Stomach (tissue), 9 donors: ENCODE data around the gene MRPL33. TPM values are rescaled to one million over a fixed set of nuclear protein-coding genes. Genes with fewer than 3 reads are reported as not detected.
A peak's percentile ranks its signal among the peaks of the same experiment; 100 is the strongest.

Experiments used
- DNase-seq, 2 donors: peaks; one replicate each; pipeline versions ENCODE4 v3.0.0 to v3.0.0-alpha.2; 2013 to 2019
- H3K27ac ChIP-seq, 5 donors: fragments of 200-600 bp in 4 of 5; sonication (generic) in 4 of 5; one replicate each; pipeline ENCODE4 v1.5.1; 2013 to 2019; ENCODE audit warnings: mild to moderate bottlenecking in 1 of 5, moderate library complexity in 1 of 5
- H3K27me3 ChIP-seq, 3 donors: fragments of 200-600 bp; sonication (generic); one replicate each; pipeline ENCODE4 v1.5.1; 2017 to 2019; ENCODE audit warnings: mixed run types in 1 of 3
- H3K36me3 ChIP-seq, 4 donors: fragments of 200-600 bp; sonication (generic); 1 replicate in 3 of 4; 2 replicates in 1 of 4; pipeline ENCODE4 v1.5.1; 2016 to 2019
- H3K4me1 ChIP-seq, 4 donors: fragments of 200-600 bp; sonication (generic); one replicate each; pipeline ENCODE4 v1.5.1; 2016 to 2019
- H3K4me3 ChIP-seq, 4 donors: fragments of 200-600 bp; sonication (generic) in 3 of 4; one replicate each; pipeline ENCODE4 v1.5.1; 2016 to 2019; ENCODE audit warnings: mild to moderate bottlenecking in 1 of 4
- H3K9me3 ChIP-seq, 4 donors: fragments of 200-600 bp; sonication (generic); one replicate each; pipeline ENCODE4 v1.5.1; 2016 to 2019
- EP300 ChIP-seq: sonication (generic); formaldehyde crosslinking; IDR thresholded peaks from one replicate; pipeline ENCODE4 v1.6.1; 2017; ENCODE audit warnings: antibody characterized with exemption
- POLR2A ChIP-seq, 4 donors: fragments of 450-650 bp; IDR thresholded peaks; one replicate each; pipeline ENCODE4 v1.6.1; 2016; ENCODE audit warnings: antibody characterized with exemption in 4 of 4, control low read depth in 2 of 4, mild to moderate bottlenecking in 1 of 4, moderate library complexity in 1 of 4
- POLR2AphosphoS5 ChIP-seq, 3 donors: sonication (generic); formaldehyde crosslinking; IDR thresholded peaks; one replicate each; pipeline ENCODE4 v1.6.1; 2016; ENCODE audit warnings: antibody characterized with exemption in 3 of 3
- WGBS, 5 donors: extraction: QIAGEN DNeasy Blood & Tissue Kit in 3 of 5; methylation state at CpG; one replicate each; pipeline versions ENCODE4 v1.1.5 to v1.1.7; 2013 to 2018; 5-methylcytosine and 5-hydroxymethylcytosine counted together
- intact Hi-C: fragments of 100-400 bp; cut with DNase I; formaldehyde crosslinking; loops from one replicate; pipeline ENCODE4 v1.15.1; 2023; ENCODE audit warnings: low total_unique reads
- polyA plus RNA-seq, 3 donors: library from polyadenylated mRNA; stranded (reverse); fragments of 200-250 nt; gene quantifications; one replicate each; pipeline ENCODE4 v1.2.3, GENCODE V29; 2013
- total RNA-seq, 5 donors: library from RNA; depleted of rRNA; stranded (reverse); fragments of >200 nt; gene quantifications; one replicate each; pipeline versions ENCODE4 v1.1.0 to v1.2.3, GENCODE V29; 2014 to 2016
- TF ChIP-seq, protein P1 (sequence below), 7 experiments: fragments of 450-650 bp in 4 of 7; fragments of 200-600 bp in 3 of 7; sonication (generic) in 3 of 7; IDR thresholded peaks; one replicate each; pipeline ENCODE4 v1.5.1; 2016 to 2019; ENCODE audit warnings: antibody characterized with exemption in 7 of 7, control low read depth in 2 of 7, mild to moderate bottlenecking in 1 of 7
- donor health status: healthy with polysubstance abuse.
- donor health status: Bipolar disorder and iron deficiency.
- donor health status: healthy.

MRPL33 gene
- total and polyA plus RNA-seq, 8 donors, result 8.2 to 268 (median 135) TPM

DNA sequence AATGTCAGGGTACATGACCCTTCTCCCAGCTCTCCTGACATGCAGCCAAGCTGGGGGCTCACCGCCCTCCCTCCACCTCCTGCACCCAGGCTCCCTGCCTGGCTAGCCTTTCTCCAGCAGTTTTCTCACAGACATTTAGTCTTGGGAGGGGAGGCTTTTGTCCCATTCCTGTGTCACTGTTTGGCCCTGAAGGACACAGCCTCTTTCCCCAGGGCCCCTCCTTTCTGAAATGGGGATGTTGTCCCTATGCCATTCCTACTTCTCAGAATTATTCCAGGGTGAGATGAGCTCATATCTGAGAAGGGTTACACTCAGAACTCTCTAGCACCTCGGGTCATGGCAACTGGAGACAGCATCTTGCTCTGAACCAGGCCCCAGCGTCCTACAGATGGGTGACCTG, 47.3 kb upstream of the MRPL33 start:
- intact Hi-C loops, result no loop called here
- TF ChIP-seq POLR2AphosphoS5 (IDR thresholded peaks at IDR 0.05), result no peak
- no peak for TF ChIP-seq POLR2A (IDR thresholded peaks at IDR 0.05)
- TF ChIP-seq, protein P1, sequence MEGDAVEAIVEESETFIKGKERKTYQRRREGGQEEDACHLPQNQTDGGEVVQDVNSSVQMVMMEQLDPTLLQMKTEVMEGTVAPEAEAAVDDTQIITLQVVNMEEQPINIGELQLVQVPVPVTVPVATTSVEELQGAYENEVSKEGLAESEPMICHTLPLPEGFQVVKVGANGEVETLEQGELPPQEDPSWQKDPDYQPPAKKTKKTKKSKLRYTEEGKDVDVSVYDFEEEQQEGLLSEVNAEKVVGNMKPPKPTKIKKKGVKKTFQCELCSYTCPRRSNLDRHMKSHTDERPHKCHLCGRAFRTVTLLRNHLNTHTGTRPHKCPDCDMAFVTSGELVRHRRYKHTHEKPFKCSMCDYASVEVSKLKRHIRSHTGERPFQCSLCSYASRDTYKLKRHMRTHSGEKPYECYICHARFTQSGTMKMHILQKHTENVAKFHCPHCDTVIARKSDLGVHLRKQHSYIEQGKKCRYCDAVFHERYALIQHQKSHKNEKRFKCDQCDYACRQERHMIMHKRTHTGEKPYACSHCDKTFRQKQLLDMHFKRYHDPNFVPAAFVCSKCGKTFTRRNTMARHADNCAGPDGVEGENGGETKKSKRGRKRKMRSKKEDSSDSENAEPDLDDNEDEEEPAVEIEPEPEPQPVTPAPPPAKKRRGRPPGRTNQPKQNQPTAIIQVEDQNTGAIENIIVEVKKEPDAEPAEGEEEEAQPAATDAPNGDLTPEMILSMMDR (IDR thresholded peaks at IDR 0.05), result no peak
- no peak for TF ChIP-seq EP300
- 69 to 84% (median 82%) methylated on average over 3 of the region's 3 CpGs for WGBS, 5 donors

GRCh38 chr2:27724905-27725701, 46.4 kb upstream of the MRPL33 start:
- TF ChIP-seq, protein P1 (IDR thresholded peaks at IDR 0.05), result no peak
- TF ChIP-seq EP300, result peak; percentile 17
- TF ChIP-seq POLR2AphosphoS5 (IDR thresholded peaks at IDR 0.05), result peak; percentile 56 to 75 (median 65)
- no peak for TF ChIP-seq POLR2A (IDR thresholded peaks at IDR 0.05)
- Histone ChIP-seq H3K4me1 (peaks cover 9 to 39% (median 19%) of the 10 kb centered on the region in 4 donors), H3K36me3 (no peaks in the 10 kb centered on the region), H3K27ac (peak overlapping the region in 4 of 5 donors; percentile 67 to 78 (median 74)), H3K9me3 (no peaks in the 10 kb centered on the region), H3K4me3 (no peak overlapping the region), H3K27me3 (no peaks in the 10 kb centered on the region)
- intact Hi-C loops, result no loop called here
- DNase-seq, result peak in 1 of 2 donors; percentile 63
- WGBS, 5 donors, result 48 to 79% (median 74%) methylated on average over 5 of the region's 5 CpGs

More for the DNA sequence above, 47.3 kb upstream of the MRPL33 start:
- no peak for DNase-seq
- H3K36me3 ChIP-seq, result no peaks in the 10 kb centered on the region
- H3K4me1 ChIP-seq, result peaks cover 9 to 34% (median 12%) of the 10 kb centered on the region in 4 donors
- no peak overlapping the region for H3K4me3 ChIP-seq
- peak overlapping the region in 4 of 5 donors; percentile 67 to 78 (median 74) for H3K27ac ChIP-seq
- H3K27me3 ChIP-seq, result no peaks in the 10 kb centered on the region
- no peaks in the 10 kb centered on the region for H3K9me3 ChIP-seq

DNA sequence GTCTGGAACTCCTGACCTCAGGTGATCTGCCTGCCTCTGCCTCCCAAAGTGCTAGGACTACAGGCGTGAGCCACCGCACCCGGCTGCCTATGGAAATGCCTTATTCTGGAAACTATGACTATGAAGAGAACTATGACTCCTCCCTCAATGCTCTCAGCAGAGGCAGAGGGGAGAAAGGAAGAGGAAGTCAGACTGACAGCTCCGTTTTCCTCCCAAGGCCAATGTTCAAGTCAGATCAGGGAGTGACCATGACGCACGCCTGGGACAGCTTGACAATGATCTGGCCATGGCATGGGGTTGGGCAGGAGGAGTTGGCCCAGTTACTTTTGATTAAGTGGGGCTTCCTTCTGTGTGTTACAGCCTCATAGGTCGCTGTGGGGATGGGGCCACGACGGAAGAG, 44.3 kb upstream of the MRPL33 start:
- intact Hi-C loops, result no loop called here
- peak overlapping the region in 1 of 5 donors; percentile 15 for H3K27ac ChIP-seq

DNA sequence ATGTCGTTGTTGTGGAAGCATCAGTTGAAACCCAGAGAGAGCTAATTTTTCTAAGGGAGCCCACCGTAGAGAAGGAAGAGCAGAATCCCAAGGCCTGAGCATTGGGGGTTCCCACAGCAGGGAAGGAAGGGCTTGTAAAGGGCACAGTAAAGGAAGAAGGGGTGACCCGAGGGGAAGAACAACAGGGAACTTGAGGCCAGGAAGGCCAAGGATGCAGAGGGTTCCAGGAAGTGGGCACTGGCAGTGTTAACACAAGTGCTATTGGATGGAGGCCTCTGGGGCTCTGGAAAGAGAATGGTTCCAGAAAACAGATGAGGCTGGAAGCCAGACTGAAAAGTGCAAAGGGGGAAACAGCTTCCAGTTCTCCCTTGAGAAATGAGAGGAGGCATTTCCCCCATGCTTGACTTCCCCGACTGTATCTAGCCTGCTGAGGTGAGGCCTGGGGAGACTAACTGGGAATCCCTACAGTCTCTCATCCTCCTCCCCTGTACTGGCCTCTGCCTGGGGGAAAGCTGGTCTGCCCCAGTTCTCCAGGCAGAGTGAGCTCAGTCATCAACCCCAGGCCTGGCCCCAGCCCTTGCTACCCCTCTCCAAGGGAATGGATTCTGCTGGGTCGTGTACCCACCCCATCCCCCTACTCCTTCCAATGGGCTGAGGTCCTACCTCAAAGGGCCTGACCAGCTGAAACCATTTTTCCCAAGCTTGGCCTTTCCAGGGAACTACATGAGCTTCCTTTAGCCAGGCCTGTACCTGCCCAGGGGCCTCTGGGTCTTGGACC, 43.2 kb upstream of the MRPL33 start:
- TF ChIP-seq POLR2AphosphoS5 (IDR thresholded peaks at IDR 0.05), result no peak
- TF ChIP-seq, protein P1 (IDR thresholded peaks at IDR 0.05), result no peak
- TF ChIP-seq EP300, result no peak
- TF ChIP-seq POLR2A (IDR thresholded peaks at IDR 0.05), result no peak
- WGBS, 5 donors, result 67 to 87% (median 84%) methylated on average over 5 of the region's 5 CpGs
- H3K9me3 ChIP-seq, result no peaks in the 10 kb centered on the region
- no peaks in the 10 kb centered on the region for H3K27me3 ChIP-seq
- H3K27ac ChIP-seq, result peak overlapping the region in 4 of 5 donors; percentile 26 to 81 (median 43)
- intact Hi-C loops, result no loop called here
- peaks cover 9 to 38% (median 19%) of the 10 kb centered on the region in 4 donors for H3K4me1 ChIP-seq
- no peak for DNase-seq
- H3K36me3 ChIP-seq, result no peaks in the 10 kb centered on the region
- no peak overlapping the region for H3K4me3 ChIP-seq

More for the DNA sequence above, 44.3 kb upstream of the MRPL33 start:
- DNase-seq, result no peak
- no peak overlapping the region for H3K4me3 ChIP-seq
- peaks cover 9 to 41% (median 22%) of the 10 kb centered on the region in 4 donors for H3K4me1 ChIP-seq
- peak in 2 of 3 donors; percentile 18 to 28 for TF ChIP-seq POLR2AphosphoS5 (IDR thresholded peaks at IDR 0.05)
- TF ChIP-seq, protein P1 (IDR thresholded peaks at IDR 0.05), result no peak
- H3K9me3 ChIP-seq, result no peaks in the 10 kb centered on the region
- 78 to 92% (median 87%) methylated on average over 9 of the region's 9 CpGs for WGBS, 5 donors
- H3K36me3 ChIP-seq, result no peaks in the 10 kb centered on the region
- no peaks in the 10 kb centered on the region for H3K27me3 ChIP-seq
